GM12891 (cell line): ENCODE results near the gene SRCIN1.

Experiments
- PAX5 ChIP-seq: IDR thresholded peaks from 2 replicates; pipeline ENCODE4 v1.6.1; 2011; ENCODE audit warnings: low read length, moderate library complexity, mild to moderate bottlenecking; ENCODE audit not compliant: insufficient read depth, severe bottlenecking
- POLR2A ChIP-seq: IDR thresholded peaks from 2 replicates; pipeline ENCODE4 v1.6.1; 2011; ENCODE audit warnings: low read depth, low read length, control low read depth
- POLR2AphosphoS5 ChIP-seq: IDR thresholded peaks from 2 replicates; pipeline ENCODE4 v1.6.1; 2011; ENCODE audit warnings: low read depth, low read length, control low read depth
- POU2F2 ChIP-seq: IDR thresholded peaks from 2 replicates; pipeline ENCODE4 v1.6.1; 2011; ENCODE audit warnings: low read depth, mild to moderate bottlenecking, control low read depth, low read length, moderate library complexity
- SPI1 ChIP-seq: IDR thresholded peaks from 2 replicates; pipeline ENCODE4 v1.6.1; 2011; ENCODE audit warnings: low read depth, low read length, control low read depth
- TAF1 ChIP-seq: IDR thresholded peaks from 2 replicates; pipeline ENCODE4 v1.6.1; 2011; ENCODE audit warnings: low read depth, low read length, control low read depth

- TF ChIP-seq SPI1 (no peak), POLR2AphosphoS5 (no peak), POLR2A (no peak), TAF1 (no peak), PAX5 (no peak), POU2F2 (no peak)
Observed at GRCh38 chr17:38596651-38597050, 9.1 kb downstream of the SRCIN1 start.
